Ovary (tissue), 3 donors: ENCODE results near the gene ZDHHC22.

ENCODE experiments used
- EP300 ChIP-seq: sonication (generic); formaldehyde crosslinking; IDR thresholded peaks from one replicate; pipeline ENCODE4 v1.6.1; 2017; ENCODE audit warnings: antibody characterized with exemption
- POLR2A ChIP-seq: fragments of 450-650 bp; IDR thresholded peaks from one replicate; pipeline ENCODE4 v1.6.1; 2017; ENCODE audit warnings: antibody characterized with exemption, mild to moderate bottlenecking, moderate library complexity
- TF ChIP-seq, protein P1 (sequence below), 3 donors: fragments of 450-650 bp in 2 of 3; fragments of 200-600 bp in 1 of 3; IDR thresholded peaks; one replicate each; pipeline versions ENCODE4 v1.5.1 to v1.8.0; 2016 to 2022; ENCODE audit warnings: antibody characterized with exemption in 3 of 3, mild to moderate bottlenecking in 1 of 3
- donor health status: DM: no; HTN: no; CAD: no.

DNA sequence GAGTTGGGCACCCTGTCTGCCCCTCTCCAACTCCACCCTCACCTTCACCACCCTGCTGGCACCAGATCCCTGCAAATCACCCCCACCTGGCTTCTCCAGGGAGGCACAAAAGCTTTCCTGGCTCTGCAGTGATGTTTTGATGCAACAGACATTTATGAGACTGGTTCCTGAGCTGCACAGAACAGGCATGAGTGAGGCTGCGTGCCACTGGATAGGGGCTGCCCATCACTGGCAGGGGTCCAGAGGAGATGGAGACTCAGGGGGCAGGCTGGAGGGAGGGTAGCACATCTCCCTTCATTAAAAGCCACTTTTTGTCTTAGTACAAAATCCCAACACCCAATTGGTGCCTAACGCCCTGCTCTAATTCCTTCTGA is 17.3 kb upstream of the ZDHHC22 start:
- TF ChIP-seq, protein P1, sequence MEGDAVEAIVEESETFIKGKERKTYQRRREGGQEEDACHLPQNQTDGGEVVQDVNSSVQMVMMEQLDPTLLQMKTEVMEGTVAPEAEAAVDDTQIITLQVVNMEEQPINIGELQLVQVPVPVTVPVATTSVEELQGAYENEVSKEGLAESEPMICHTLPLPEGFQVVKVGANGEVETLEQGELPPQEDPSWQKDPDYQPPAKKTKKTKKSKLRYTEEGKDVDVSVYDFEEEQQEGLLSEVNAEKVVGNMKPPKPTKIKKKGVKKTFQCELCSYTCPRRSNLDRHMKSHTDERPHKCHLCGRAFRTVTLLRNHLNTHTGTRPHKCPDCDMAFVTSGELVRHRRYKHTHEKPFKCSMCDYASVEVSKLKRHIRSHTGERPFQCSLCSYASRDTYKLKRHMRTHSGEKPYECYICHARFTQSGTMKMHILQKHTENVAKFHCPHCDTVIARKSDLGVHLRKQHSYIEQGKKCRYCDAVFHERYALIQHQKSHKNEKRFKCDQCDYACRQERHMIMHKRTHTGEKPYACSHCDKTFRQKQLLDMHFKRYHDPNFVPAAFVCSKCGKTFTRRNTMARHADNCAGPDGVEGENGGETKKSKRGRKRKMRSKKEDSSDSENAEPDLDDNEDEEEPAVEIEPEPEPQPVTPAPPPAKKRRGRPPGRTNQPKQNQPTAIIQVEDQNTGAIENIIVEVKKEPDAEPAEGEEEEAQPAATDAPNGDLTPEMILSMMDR (IDR thresholded peaks at IDR 0.05), result no peak
- no peak for TF ChIP-seq EP300
- TF ChIP-seq POLR2A, result no peak
